Activated CD8-positive, alpha-beta memory T cell treated with anti-CD3 and anti-CD28 coated beads, Interleukin-2, amount 50 U/mL, for 1 hour (primary cell): ENCODE results near the gene CSNK2A3.
"Not testable (repeated sequence)": the region's sequence is repeated elsewhere in the genome, so short reads cannot be mapped to it uniquely, and the experiment has no call there.

Source experiments
- DNase-seq: peaks from one replicate; pipeline ENCODE4 v3.0.0-alpha.2; 2020; ENCODE audit errors: extremely low read depth

The CSNK2A3 gene

GRCh38 chr11:11380340-11380739 is 27.3 kb upstream of the CSNK2A3 start:
- DNase-seq = no peak

- no peak for DNase-seq
These were observed 26.6 kb upstream of the CSNK2A3 start for GRCh38 chr11:11379661-11380060.

GRCh38 chr11:11378184-11378940 is 25.3 kb upstream of the CSNK2A3 start:
- no peak for DNase-seq

GRCh38 chr11:11374358-11375148 is 21.5 kb upstream of the CSNK2A3 start:
- DNase-seq = no peak

GRCh38 chr11:11373934-11374333 is 20.9 kb upstream of the CSNK2A3 start:
- DNase-seq = no peak

GRCh38 chr11:11372461-11372860 is 19.4 kb upstream of the CSNK2A3 start:
- no peak for DNase-seq

GRCh38 chr11:11370962-11371303 is 17.9 kb upstream of the CSNK2A3 start:
- DNase-seq = no peak

GRCh38 chr11:11370255-11370961 is 17.4 kb upstream of the CSNK2A3 start:
- DNase-seq = no peak

- no peak for DNase-seq
These were observed 13.7 kb upstream of the CSNK2A3 start for GRCh38 chr11:11366793-11367192.

- no peak for DNase-seq
These were observed 10.6 kb upstream of the CSNK2A3 start for GRCh38 chr11:11363674-11364073.

- no peak for DNase-seq
These were observed 6.6 kb upstream of the CSNK2A3 start for GRCh38 chr11:11359611-11360010.

- DNase-seq = no peak
These were observed 3.8 kb upstream of the CSNK2A3 start for GRCh38 chr11:11356842-11357241.

- DNase-seq = not testable (repeated sequence)
These were observed 1.2 kb downstream of the CSNK2A3 start for GRCh38 chr11:11351851-11352250.

- no peak for DNase-seq
These were observed 1.9 kb downstream of the CSNK2A3 start for GRCh38 chr11:11351042-11351586.

GRCh38 chr11:11349870-11350337 is 3.1 kb downstream of the CSNK2A3 start:
- DNase-seq = no peak

GRCh38 chr11:11349106-11349825 is 3.8 kb downstream of the CSNK2A3 start:
- DNase-seq = no peak

- no peak for DNase-seq
These were observed 4.7 kb downstream of the CSNK2A3 start for GRCh38 chr11:11348303-11348702.

GRCh38 chr11:11347592-11347991 is 5.5 kb downstream of the CSNK2A3 start:
- DNase-seq = no peak

GRCh38 chr11:11346303-11346702 is 6.7 kb downstream of the CSNK2A3 start:
- no peak for DNase-seq

- no peak for DNase-seq
These were observed 8.0 kb downstream of the CSNK2A3 start for GRCh38 chr11:11345099-11345498.

- no peak for DNase-seq
These were observed 9.0 kb downstream of the CSNK2A3 start for GRCh38 chr11:11344045-11344444.

- DNase-seq = no peak
These were observed 14.7 kb downstream of the CSNK2A3 start for GRCh38 chr11:11338304-11338703.
